ENCODE measurements around the gene ABCC12.

The ABCC12 gene

GRCh38 chr16:48114410-48114809 lies 41.4 kb downstream of the ABCC12 start:
- H3K27me3 ChIP-seq (ENCODE audit: insufficient read depth, low read length, poor library complexity, severe bottlenecking) = no peaks in the 10 kb centered on the region

DNA sequence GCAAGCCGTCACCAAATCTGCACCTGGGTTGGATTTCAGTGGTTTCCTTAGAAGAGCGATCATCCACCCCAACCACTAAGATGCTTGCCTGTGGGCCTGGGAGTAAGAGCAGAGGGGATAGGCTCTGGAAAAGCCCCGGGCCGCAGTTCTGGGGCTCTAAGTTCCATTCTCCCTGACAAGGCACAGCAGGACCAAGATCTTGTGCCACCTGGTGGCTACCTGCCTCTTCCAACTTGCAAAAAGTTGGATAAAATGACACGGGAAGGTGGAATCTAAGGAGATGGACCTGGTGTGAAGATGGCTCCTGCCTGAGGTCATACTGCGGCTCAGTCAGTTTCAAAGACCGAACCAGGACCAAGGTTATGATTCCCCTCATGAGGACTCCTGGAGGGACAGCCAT lies 42.3 kb downstream of the ABCC12 start:
- TF ChIP-seq EZH2phosphoT487 (IDR thresholded peaks at IDR 0.05; ENCODE audit: borderline replicate concordance) = no peak
- TF ChIP-seq, protein P1, sequence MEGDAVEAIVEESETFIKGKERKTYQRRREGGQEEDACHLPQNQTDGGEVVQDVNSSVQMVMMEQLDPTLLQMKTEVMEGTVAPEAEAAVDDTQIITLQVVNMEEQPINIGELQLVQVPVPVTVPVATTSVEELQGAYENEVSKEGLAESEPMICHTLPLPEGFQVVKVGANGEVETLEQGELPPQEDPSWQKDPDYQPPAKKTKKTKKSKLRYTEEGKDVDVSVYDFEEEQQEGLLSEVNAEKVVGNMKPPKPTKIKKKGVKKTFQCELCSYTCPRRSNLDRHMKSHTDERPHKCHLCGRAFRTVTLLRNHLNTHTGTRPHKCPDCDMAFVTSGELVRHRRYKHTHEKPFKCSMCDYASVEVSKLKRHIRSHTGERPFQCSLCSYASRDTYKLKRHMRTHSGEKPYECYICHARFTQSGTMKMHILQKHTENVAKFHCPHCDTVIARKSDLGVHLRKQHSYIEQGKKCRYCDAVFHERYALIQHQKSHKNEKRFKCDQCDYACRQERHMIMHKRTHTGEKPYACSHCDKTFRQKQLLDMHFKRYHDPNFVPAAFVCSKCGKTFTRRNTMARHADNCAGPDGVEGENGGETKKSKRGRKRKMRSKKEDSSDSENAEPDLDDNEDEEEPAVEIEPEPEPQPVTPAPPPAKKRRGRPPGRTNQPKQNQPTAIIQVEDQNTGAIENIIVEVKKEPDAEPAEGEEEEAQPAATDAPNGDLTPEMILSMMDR (conservative IDR thresholded peaks at IDR 0.05; ENCODE audit: low read length) = peak; percentile 37
- no peaks in the 10 kb centered on the region for H3K9me2 ChIP-seq (replicated peaks; ENCODE audit: low read depth, low read length)
- H3K36me3 ChIP-seq (ENCODE audit: insufficient read depth, low read length) = no peaks in the 10 kb centered on the region
- H3K4me1 ChIP-seq (ENCODE audit: insufficient read depth, low read length, poor library complexity, severe bottlenecking) = no peaks in the 10 kb centered on the region
- no peaks in the 10 kb centered on the region for H3K79me2 ChIP-seq (ENCODE audit: insufficient read depth, low read length)
- no peak overlapping the region for H3K4me2 ChIP-seq (ENCODE audit: low read depth, low read length, poor library complexity, severe bottlenecking)
- H3K9ac ChIP-seq (ENCODE audit: low read depth, low read length, poor library complexity, severe bottlenecking) = no peak overlapping the region
- no peak overlapping the region for H2AFZ ChIP-seq (ENCODE audit: low read length)
- H3K9me3 ChIP-seq (ENCODE audit: insufficient read depth, low read depth, low read length) = no peaks in the 10 kb centered on the region
- H3F3A ChIP-seq (ENCODE audit: low read depth) = no peaks in the 10 kb centered on the region
- no peaks in the 10 kb centered on the region for H3K27me3 ChIP-seq (ENCODE audit: insufficient read depth, low read length, poor library complexity, severe bottlenecking)
- no peaks in the 10 kb centered on the region for H4K20me1 ChIP-seq (ENCODE audit: insufficient read depth, low read length, poor library complexity, severe bottlenecking)
- H3K4me3 ChIP-seq (ENCODE audit: low read length, poor library complexity, severe bottlenecking) = no peak overlapping the region

More at GRCh38 chr16:48114410-48114809, 41.4 kb downstream of the ABCC12 start:
- H3K4me1 ChIP-seq (ENCODE audit: insufficient read depth, low read length, poor library complexity, severe bottlenecking) = no peaks in the 10 kb centered on the region
- TF ChIP-seq EZH2phosphoT487 (IDR thresholded peaks at IDR 0.05; ENCODE audit: borderline replicate concordance) = no peak
- TF ChIP-seq, protein P1 (conservative IDR thresholded peaks at IDR 0.05; ENCODE audit: low read length) = no peak
- H3K4me3 ChIP-seq (ENCODE audit: low read length, poor library complexity, severe bottlenecking) = no peak overlapping the region
- H4K20me1 ChIP-seq (ENCODE audit: insufficient read depth, low read length, poor library complexity, severe bottlenecking) = no peaks in the 10 kb centered on the region
- H3K36me3 ChIP-seq (ENCODE audit: insufficient read depth, low read length) = no peaks in the 10 kb centered on the region
- H3K9me2 ChIP-seq (replicated peaks; ENCODE audit: low read depth, low read length) = no peaks in the 10 kb centered on the region
- H3K79me2 ChIP-seq (ENCODE audit: insufficient read depth, low read length) = no peaks in the 10 kb centered on the region
- H3F3A ChIP-seq (ENCODE audit: low read depth) = no peaks in the 10 kb centered on the region
- no peaks in the 10 kb centered on the region for H3K9me3 ChIP-seq (ENCODE audit: insufficient read depth, low read depth, low read length)
- no peak overlapping the region for H3K9ac ChIP-seq (ENCODE audit: low read depth, low read length, poor library complexity, severe bottlenecking)
- no peak overlapping the region for H3K4me2 ChIP-seq (ENCODE audit: low read depth, low read length, poor library complexity, severe bottlenecking)
- H2AFZ ChIP-seq (ENCODE audit: low read length) = no peak overlapping the region

- no peak overlapping the region for H3K4me3 ChIP-seq (ENCODE audit: low read length, poor library complexity, severe bottlenecking)
- no peaks in the 10 kb centered on the region for H3K4me1 ChIP-seq (ENCODE audit: insufficient read depth, low read length, poor library complexity, severe bottlenecking)
These were observed 42.8 kb downstream of the ABCC12 start for GRCh38 chr16:48113001-48113400.

More at GRCh38 chr16:48113001-48113400, 42.8 kb downstream of the ABCC12 start:
- Histone ChIP-seq H3K9me2 (replicated peaks; ENCODE audit: low read depth, low read length) (no peaks in the 10 kb centered on the region), H3K36me3 (ENCODE audit: insufficient read depth, low read length) (no peaks in the 10 kb centered on the region), H3K4me2 (ENCODE audit: low read depth, low read length, poor library complexity, severe bottlenecking) (no peak overlapping the region), H3K9ac (ENCODE audit: low read depth, low read length, poor library complexity, severe bottlenecking) (no peak overlapping the region), H3K79me2 (ENCODE audit: insufficient read depth, low read length) (no peaks in the 10 kb centered on the region), H2AFZ (ENCODE audit: low read length) (no peak overlapping the region), H4K20me1 (ENCODE audit: insufficient read depth, low read length, poor library complexity, severe bottlenecking) (no peaks in the 10 kb centered on the region), H3K9me3 (ENCODE audit: insufficient read depth, low read depth, low read length) (no peaks in the 10 kb centered on the region), H3K27me3 (ENCODE audit: insufficient read depth, low read length, poor library complexity, severe bottlenecking) (no peaks in the 10 kb centered on the region), H3F3A (ENCODE audit: low read depth) (no peaks in the 10 kb centered on the region)
- TF ChIP-seq EZH2phosphoT487 (IDR thresholded peaks at IDR 0.05; ENCODE audit: borderline replicate concordance) = no peak
- TF ChIP-seq, protein P1 (conservative IDR thresholded peaks at IDR 0.05; ENCODE audit: low read length) = no peak

Measured in Loucy (cell line).